LNCAP (cell line): Measurements from ENCODE around the gene PRKCH.

Experiments used
- CTCF ChIP-seq: fragments of 450-650 bp; IDR thresholded peaks from 2 replicates; pipeline ENCODE4 v1.5.1; 2017; ENCODE audit warnings: mild to moderate bottlenecking

PRKCH gene

GRCh38 chr14:61493239-61493638, 171.9 kb downstream of the PRKCH start:
- TF ChIP-seq CTCF, result no peak

- TF ChIP-seq CTCF, result no peak
Measured at GRCh38 chr14:61494018-61494417, 172.6 kb downstream of the PRKCH start.

GRCh38 chr14:61495809-61496208, 174.4 kb downstream of the PRKCH start:
- no peak for TF ChIP-seq CTCF

- TF ChIP-seq CTCF, result no peak
Measured at GRCh38 chr14:61498303-61498702, 176.9 kb downstream of the PRKCH start.

- TF ChIP-seq CTCF, result no peak
Measured at GRCh38 chr14:61498811-61499210, 177.4 kb downstream of the PRKCH start.

GRCh38 chr14:61499991-61500390, 178.6 kb downstream of the PRKCH start:
- no peak for TF ChIP-seq CTCF

- TF ChIP-seq CTCF, result no peak
Measured at GRCh38 chr14:61501714-61502458, 180.5 kb downstream of the PRKCH start.
